Ureter (tissue), 1 donor: ENCODE measurements around the gene MDGA2. TPM values are rescaled to one million over a fixed set of nuclear protein-coding genes. Genes with fewer than 3 reads are reported as not detected.
"Not testable (repeated sequence)": the region's sequence is repeated elsewhere in the genome, so short reads cannot be mapped to it uniquely, and the experiment has no call there.

Experiments used
- DNase-seq: peaks from one replicate; pipeline ENCODE4 v3.0.0-alpha.2; 2020; ENCODE audit warnings: low spot score
- total RNA-seq: library from RNA; stranded (reverse); gene quantifications from one replicate; pipeline ENCODE4 v1.2.4, GENCODE V29; 2023
- donor health status: DM: yes; HTN: yes; CAD: no.

Gene MDGA2
- total RNA-seq, 1 donor from 2014 or later = not detected

DNA sequence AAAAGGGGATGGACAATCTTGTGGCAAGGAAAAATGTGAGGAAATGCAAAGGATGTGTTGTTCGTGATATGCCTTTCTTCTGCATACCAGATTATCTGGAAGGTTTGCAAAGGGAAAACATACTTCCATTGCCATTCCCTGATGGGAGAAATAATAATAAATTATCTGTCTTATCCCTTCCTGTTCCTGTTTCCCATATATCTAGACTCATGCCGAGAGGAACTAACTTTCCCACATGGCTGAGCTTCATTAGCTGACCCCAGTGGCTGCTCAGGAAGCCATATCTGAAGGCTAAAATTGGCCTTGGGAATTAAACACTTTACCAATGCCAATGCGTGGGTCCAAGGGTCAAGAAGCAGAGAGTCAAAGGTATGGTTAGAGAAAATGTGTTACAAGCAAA is 439.8 kb downstream of the MDGA2 start:
- no peak for DNase-seq

DNA sequence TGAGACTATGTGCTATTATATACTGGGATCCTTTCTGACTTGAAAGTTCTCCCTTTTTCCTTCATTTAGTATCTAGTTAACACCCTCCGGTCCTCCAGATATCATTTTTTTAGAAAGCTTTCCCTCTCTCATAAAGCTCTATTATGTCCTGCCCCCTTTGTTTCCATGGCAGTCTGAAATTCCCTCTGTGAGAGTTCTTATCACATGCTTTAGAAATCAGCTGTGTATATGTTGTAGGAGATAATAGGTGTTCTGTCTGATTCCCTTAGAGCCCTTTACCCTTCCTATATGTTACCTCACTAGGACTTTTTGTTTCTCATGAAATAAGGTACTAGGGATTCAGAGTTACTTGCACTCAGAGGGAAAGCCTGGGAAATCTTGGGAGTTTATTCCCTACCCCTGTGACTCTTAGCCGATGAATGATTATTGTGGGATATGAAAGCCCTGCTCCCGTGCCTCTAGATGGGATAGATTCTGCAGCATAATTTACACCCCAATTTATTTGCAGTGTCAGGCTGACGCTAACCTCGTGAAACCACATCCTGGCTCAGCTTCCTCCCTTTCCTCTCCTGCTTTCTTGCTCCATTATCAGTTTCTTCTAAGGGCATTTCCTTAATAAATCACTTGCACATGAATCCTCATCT is 448.4 kb downstream of the MDGA2 start:
- DNase-seq = no peak

DNA sequence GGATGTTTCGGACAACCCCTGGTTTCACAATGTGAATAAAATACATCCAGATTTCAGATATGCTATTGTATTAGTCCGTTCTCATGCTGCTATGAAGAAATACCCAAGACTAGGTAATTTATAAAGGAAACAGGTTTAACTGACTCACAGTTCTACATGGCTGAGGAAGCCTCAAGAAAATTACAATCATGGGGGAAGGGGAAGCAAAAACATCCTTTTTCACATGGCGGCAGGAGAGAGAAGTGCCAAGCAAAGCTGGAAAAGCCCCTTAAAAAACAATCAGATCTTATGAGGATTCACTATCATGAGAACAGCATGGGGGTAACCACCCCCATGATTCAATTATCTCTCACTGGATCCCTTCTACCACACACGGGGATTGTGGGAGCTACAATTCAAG is 451.7 kb downstream of the MDGA2 start:
- no peak for DNase-seq

- no peak for DNase-seq
Observed at GRCh38 chr14:47220096-47220495, 455.3 kb downstream of the MDGA2 start.

DNA sequence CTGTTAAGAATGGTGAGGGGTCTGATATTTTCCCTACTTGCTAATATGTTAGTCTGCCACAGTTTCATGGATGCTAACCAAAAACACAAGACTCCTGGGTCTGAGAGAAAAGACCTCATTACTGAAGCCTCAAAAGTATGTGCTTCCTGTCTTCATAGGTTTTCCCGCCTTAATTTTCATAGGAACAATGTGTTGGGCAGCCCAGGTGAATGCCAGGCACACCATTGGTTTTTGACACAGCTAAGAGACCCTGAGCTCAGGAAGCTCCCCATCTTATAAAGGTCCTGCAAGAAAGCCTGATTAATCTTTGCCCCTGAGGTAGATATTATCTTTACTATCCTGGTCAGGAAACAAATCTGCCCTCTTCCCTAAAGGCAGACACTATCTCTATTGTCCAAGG is 464.1 kb downstream of the MDGA2 start:
- no peak for DNase-seq

DNA sequence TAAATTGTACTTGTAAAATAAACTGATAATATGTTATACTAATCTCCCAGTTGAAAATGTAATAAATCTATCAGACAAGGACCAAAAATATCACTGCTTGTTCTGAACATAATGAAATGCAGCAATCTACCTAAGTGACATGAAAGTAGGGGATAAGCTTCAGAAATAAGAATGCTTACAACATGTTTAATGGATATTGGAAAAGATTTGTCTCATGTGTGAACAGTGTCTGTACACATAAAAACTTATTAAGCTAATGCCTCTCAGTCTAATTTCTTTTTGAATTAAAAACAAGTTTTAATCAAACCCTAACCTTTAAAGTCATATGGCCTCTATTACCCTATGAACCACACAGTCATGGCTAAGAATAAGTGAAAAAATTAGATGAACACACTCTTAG is 465.3 kb downstream of the MDGA2 start:
- DNase-seq = no peak

- no peak for DNase-seq
Observed at GRCh38 chr14:47208434-47208833, 467.0 kb downstream of the MDGA2 start.

GRCh38 chr14:47207617-47208016 is 467.8 kb downstream of the MDGA2 start:
- no peak for DNase-seq

- DNase-seq = no peak
Observed at GRCh38 chr14:47200740-47201139, 474.7 kb downstream of the MDGA2 start.

- DNase-seq = no peak
Observed at GRCh38 chr14:47195582-47195981, 479.8 kb downstream of the MDGA2 start.

GRCh38 chr14:47194055-47194454 is 481.4 kb downstream of the MDGA2 start:
- no peak for DNase-seq

- not testable (repeated sequence) for DNase-seq
Observed at GRCh38 chr14:47192203-47192602, 483.2 kb downstream of the MDGA2 start.

GRCh38 chr14:47191700-47192099 is 483.7 kb downstream of the MDGA2 start:
- DNase-seq = no peak

- DNase-seq = no peak
Observed at GRCh38 chr14:47189911-47190484, 485.4 kb downstream of the MDGA2 start.

GRCh38 chr14:47186486-47186885 is 488.9 kb downstream of the MDGA2 start:
- no peak for DNase-seq

DNA sequence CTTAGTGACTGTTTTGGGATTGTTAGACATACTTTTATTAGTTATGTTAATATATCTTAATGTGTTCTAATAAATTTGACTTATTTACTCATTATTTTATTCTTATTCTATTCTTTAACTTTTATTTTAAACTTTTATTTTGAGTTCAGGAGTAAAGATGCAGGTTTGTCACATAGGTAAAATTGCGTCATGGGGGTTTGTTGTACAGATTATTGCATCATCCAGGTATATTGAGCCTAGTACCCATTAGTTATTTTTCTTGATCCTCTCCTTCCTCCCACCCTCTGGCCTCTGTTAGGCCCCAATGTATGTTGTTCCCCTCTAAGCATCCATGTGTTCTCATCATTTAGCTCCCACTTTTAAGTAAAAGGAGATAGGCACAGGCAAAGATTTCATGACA is 495.5 kb downstream of the MDGA2 start:
- DNase-seq = no peak

GRCh38 chr14:47171896-47172295 is 503.5 kb downstream of the MDGA2 start:
- DNase-seq = not testable (repeated sequence)

DNA sequence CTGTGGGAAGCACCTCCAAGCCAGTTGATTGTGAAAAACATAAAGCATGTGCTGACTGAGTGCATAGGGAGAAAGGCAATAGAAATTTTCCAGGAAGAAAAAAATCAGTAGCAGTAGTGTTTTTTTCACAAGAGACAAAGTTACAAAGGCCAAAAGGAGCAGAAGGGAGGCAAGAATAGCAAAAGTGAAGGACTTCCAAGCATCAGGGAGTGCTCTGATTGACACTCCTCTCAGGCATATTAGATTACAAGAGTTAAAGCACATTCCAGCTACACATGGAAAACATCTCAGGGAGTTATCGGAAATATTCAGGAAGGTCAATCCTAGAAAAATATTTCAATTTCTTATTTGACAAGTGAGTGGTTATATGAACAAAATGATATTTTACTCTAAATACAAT is 508.0 kb downstream of the MDGA2 start:
- DNase-seq = no peak

DNA sequence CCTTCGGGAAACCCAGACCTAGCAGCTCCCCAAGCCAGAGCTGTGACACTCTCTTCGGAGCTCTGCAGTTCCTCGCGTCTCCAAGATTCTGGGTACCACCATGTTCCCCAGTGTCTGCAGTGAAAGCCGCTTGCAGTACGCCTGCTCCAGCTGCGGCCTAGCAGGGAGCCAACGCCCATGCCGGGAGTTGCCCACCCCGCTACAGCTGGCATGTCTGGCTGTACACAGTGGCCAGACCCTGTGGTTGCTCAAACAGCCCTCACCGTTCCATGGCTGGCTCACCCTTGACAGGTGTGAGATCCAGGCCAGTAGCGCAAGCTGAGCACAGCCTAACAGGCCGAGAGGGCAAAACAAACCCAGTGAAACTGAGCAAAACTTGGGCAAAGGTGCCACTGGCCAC is 520.0 kb downstream of the MDGA2 start:
- DNase-seq = no peak

- DNase-seq = no peak
Observed at GRCh38 chr14:47154276-47154797, 521.1 kb downstream of the MDGA2 start.

GRCh38 chr14:47153746-47154145 is 521.7 kb downstream of the MDGA2 start:
- DNase-seq = no peak

DNA sequence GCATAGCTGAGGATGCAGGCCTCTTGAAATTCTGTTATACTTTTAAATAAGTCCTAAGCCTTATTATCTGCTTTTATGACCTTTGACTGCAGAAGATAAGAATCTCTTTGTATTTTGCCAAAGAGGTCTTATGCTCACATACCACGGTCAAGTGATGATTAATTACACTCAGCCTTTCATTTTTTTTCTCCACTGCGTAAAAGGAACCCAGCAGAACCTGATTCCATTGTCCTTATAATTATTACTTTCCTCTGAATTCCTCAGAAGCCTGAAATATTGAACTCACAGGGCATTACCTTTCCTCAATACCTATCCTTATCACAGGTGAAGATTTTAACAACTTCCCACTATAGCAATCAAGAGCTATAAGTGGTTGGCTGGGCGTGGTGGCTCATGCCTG is 525.1 kb downstream of the MDGA2 start:
- no peak for DNase-seq

- no peak for DNase-seq
Observed at GRCh38 chr14:47149326-47149725, 526.1 kb downstream of the MDGA2 start.

- no peak for DNase-seq
Observed at GRCh38 chr14:47148686-47149085, 526.7 kb downstream of the MDGA2 start.
